ENCODE data around the gene MSN. TPM values are rescaled to one million over a fixed set of nuclear protein-coding genes. Genes with fewer than 3 reads are reported as not detected.
"Not testable (repeated sequence)": the region's sequence is repeated elsewhere in the genome, so short reads cannot be mapped to it uniquely, and the experiment has no call there.

The MSN gene
- total RNA-seq, 6 donors from 2014 or later = 160 to 508 (median 380) TPM

- TF ChIP-seq POLR2A (IDR thresholded peaks at IDR 0.05) (no peak), POLR2AphosphoS5 (IDR thresholded peaks at IDR 0.05) (no peak), CTCF (IDR thresholded peaks at IDR 0.05) (no peak), EP300 (IDR thresholded peaks at IDR 0.05) (no peak)
- H3K4me3 ChIP-seq = no peak overlapping the region
- peaks cover 3 to 21% (median 13%) of the 10 kb centered on the region in 4 donors for H3K4me1 ChIP-seq
- H3K9me3 ChIP-seq = no peaks in the 10 kb centered on the region
- peak; percentile 50 to 87 for ATAC-seq (ENCODE audit: low FRiP score in 2 of 2)
- 37 to 60% methylated on average over 1 to 3 of the region's 3 CpGs for WGBS, 2 donors
- peak overlapping the region; percentile 54 to 85 (median 70) for H3K27ac ChIP-seq
- H3K36me3 ChIP-seq = no peaks in the 10 kb centered on the region
- no peaks in the 10 kb centered on the region for H3K27me3 ChIP-seq
- DNase-seq = no peak
These were observed 32.1 kb upstream of the MSN start for GRCh38 chrX:65635378-65635777.

- no peak for DNase-seq
- 38 to 50% methylated on average over 2 of the region's 2 CpGs for WGBS, 2 donors
- ATAC-seq (ENCODE audit: low FRiP score in 2 of 2) = no peak
- no peak overlapping the region for H3K4me3 ChIP-seq
- H3K36me3 ChIP-seq = no peaks in the 10 kb centered on the region
- no peak for TF ChIP-seq CTCF (IDR thresholded peaks at IDR 0.05)
- TF ChIP-seq POLR2AphosphoS5 (IDR thresholded peaks at IDR 0.05) = no peak
- no peak for TF ChIP-seq EP300 (IDR thresholded peaks at IDR 0.05)
- no peak for TF ChIP-seq POLR2A (IDR thresholded peaks at IDR 0.05)
- H3K27me3 ChIP-seq = no peaks in the 10 kb centered on the region
- H3K9me3 ChIP-seq = no peaks in the 10 kb centered on the region
- H3K27ac ChIP-seq = peak overlapping the region in 3 of 4 donors; percentile 54 to 83 (median 56)
- peaks cover 3 to 21% (median 13%) of the 10 kb centered on the region in 4 donors for H3K4me1 ChIP-seq
These were observed 31.6 kb upstream of the MSN start for GRCh38 chrX:65635822-65636221.

- H3K27me3 ChIP-seq; H3K36me3 ChIP-seq; ATAC-seq (ENCODE audit: low FRiP score in 2 of 2); DNase-seq; H3K9me3 ChIP-seq; H3K4me3 ChIP-seq: not testable (repeated sequence)
- WGBS, 2 donors = 71 to 79% methylated on average over 4 of the region's 4 CpGs
- H3K4me1 ChIP-seq = peaks cover 3 to 21% (median 13%) of the 10 kb centered on the region in 4 donors
- peak overlapping the region in 3 of 4 donors; percentile 26 to 83 (median 56) for H3K27ac ChIP-seq
These were observed 31.2 kb upstream of the MSN start for GRCh38 chrX:65636261-65636660.

GRCh38 chrX:65637335-65637734 lies 30.1 kb upstream of the MSN start:
- no peak for TF ChIP-seq POLR2AphosphoS5 (IDR thresholded peaks at IDR 0.05)
- no peak for TF ChIP-seq CTCF (IDR thresholded peaks at IDR 0.05)
- TF ChIP-seq POLR2A (IDR thresholded peaks at IDR 0.05) = no peak
- TF ChIP-seq EP300 (IDR thresholded peaks at IDR 0.05) = no peak
- Histone ChIP-seq H3K27ac (no peak overlapping the region), H3K36me3 (no peaks in the 10 kb centered on the region), H3K4me3 (no peak overlapping the region), H3K9me3 (no peaks in the 10 kb centered on the region), H3K4me1 (peaks cover 3 to 22% (median 13%) of the 10 kb centered on the region in 4 donors), H3K27me3 (no peaks in the 10 kb centered on the region)
- WGBS, 2 donors = 94 to 96% methylated on average over 5 of the region's 5 CpGs
- DNase-seq (no peak), ATAC-seq (ENCODE audit: low FRiP score in 2 of 2) (no peak)

GRCh38 chrX:65642914-65643491 lies 24.5 kb upstream of the MSN start:
- Histone ChIP-seq H3K27me3 (no peaks in the 10 kb centered on the region), H3K9me3 (no peaks in the 10 kb centered on the region), H3K4me1 (peaks cover 17 to 31% (median 26%) of the 10 kb centered on the region in 4 donors), H3K27ac (peak overlapping the region; percentile 58 to 77 (median 71)), H3K4me3 (no peak overlapping the region), H3K36me3 (no peaks in the 10 kb centered on the region)
- DNase-seq (peak in 1 of 2 donors; percentile 30), ATAC-seq (ENCODE audit: low FRiP score in 2 of 2) (peak in 1 of 2 donors; percentile 79)
- TF ChIP-seq POLR2A (IDR thresholded peaks at IDR 0.05) (no peak), CTCF (IDR thresholded peaks at IDR 0.05) (no peak), EP300 (IDR thresholded peaks at IDR 0.05) (peak in 1 of 4 donors; percentile 17), POLR2AphosphoS5 (IDR thresholded peaks at IDR 0.05) (no peak)
- 31 to 39% methylated on average over 3 of the region's 3 CpGs for WGBS, 2 donors
